Cardiac septum (tissue), 1 donor: ENCODE data around the gene SAPCD1. TPM values are rescaled to one million over a fixed set of nuclear protein-coding genes. Genes with fewer than 3 reads are reported as not detected.

Source experiments
- DNase-seq: peaks from one replicate; pipeline ENCODE4 v3.0.0-alpha.2; 2020; ENCODE audit warnings: low spot score
- intact Hi-C: fragments of 100-400 bp; cut with DNase I; formaldehyde crosslinking; loops from one replicate; pipeline ENCODE4 v1.14.0; 2022
- total RNA-seq: library from RNA; stranded (reverse); fragmentation: NEBNext Ultra II Directional; extraction: Animal tissue kit (Norgen Biotek cat#: 25700); gene quantifications from one replicate; pipeline ENCODE4 v1.2.1, GENCODE V29; 2021
- donor health status: DM: no; HTN: no; CAD: no.

Gene SAPCD1
- total RNA-seq, 1 donor from 2014 or later: 0.86 TPM

- no peak for DNase-seq
- intact Hi-C loops: no loop called here
Observed at GRCh38 chr6:31742894-31743293, 19.6 kb upstream of the SAPCD1 start.

GRCh38 chr6:31744422-31744821 is 18.0 kb upstream of the SAPCD1 start:
- intact Hi-C loops: no loop called here
- DNase-seq: no peak

- intact Hi-C loops: no loop called here
- no peak for DNase-seq
Observed at GRCh38 chr6:31749301-31750036, 13.0 kb upstream of the SAPCD1 start.

DNA sequence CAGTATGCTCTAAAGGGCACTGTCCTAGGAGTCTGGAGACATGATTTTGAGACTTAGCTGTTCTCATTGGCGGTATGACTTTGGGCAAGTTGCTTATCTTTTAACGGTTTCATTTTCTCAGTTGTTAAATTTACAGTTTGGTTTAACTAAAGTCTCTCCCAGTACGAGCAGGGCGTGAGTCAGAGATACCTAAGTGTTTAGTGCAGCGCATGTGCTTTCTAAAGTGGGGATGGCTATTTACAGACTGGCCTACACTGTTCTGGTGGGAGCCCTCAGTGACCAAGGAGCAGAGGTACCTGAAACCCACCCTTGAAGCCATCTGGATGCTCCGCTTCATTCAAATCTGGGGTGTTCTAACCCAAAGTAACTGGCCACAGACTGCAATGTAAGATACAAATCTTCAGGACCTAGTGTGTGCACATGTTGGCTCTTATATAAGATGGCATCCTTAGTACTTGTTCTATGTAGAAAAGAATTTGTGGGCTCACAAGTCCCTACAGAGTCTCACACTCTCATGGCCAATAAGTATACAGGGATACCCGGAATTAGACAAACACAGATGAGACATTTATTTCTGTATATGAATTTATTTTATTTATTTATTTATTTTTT is 11.9 kb upstream of the SAPCD1 start:
- intact Hi-C loops: no loop called here
- no peak for DNase-seq

GRCh38 chr6:31752739-31753319 is 9.6 kb upstream of the SAPCD1 start:
- intact Hi-C loops: no loop called here
- DNase-seq: no peak

- intact Hi-C loops: no loop called here
- DNase-seq: no peak
Observed at GRCh38 chr6:31758281-31758680, 4.2 kb upstream of the SAPCD1 start.

GRCh38 chr6:31760790-31761189 is 1.7 kb upstream of the SAPCD1 start:
- DNase-seq: no peak

DNA sequence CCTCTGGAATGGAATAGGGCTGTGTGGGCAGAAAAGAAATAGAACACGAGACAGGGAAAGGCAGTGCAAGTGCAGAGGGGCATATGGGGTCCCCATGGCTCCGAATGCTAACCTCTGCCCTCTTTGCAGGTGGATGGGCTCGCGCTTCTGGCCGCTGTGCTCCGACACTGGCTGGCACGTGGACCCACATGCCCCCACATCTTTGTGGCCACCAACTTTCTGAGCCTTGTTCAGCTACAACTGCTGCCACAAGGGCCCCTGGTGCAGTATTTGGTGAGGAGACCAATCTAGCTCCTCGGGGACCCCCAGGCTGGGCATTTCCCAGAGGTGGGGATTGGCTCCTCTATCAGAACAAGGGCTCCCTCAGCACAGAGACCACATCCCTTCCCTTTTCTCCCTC is 1.1 kb upstream of the SAPCD1 start:
- no peak for DNase-seq
- intact Hi-C loops: loop anchor here (5.0 kb wide), 1 partner anchor 34 kb away; the partner anchor contains the start of gene DDAH2

More at GRCh38 chr6:31760790-31761189, 1.7 kb upstream of the SAPCD1 start:
- intact Hi-C loops: loop anchor here (5.0 kb wide), 1 partner anchor 33 kb away; the partner anchor contains the start of gene DDAH2

GRCh38 chr6:31762878-31763618 is 592 bp downstream of the SAPCD1 start:
- DNase-seq: no peak
- intact Hi-C loops: loop anchor here (5.0 kb wide), 1 partner anchor 36 kb away; the partner anchor contains the start of gene DDAH2

GRCh38 chr6:31763619-31763940 is 1.1 kb downstream of the SAPCD1 start:
- no peak for DNase-seq
- intact Hi-C loops: loop anchor here (5.0 kb wide), 1 partner anchor 36 kb away; the partner anchor contains the start of gene DDAH2

DNA sequence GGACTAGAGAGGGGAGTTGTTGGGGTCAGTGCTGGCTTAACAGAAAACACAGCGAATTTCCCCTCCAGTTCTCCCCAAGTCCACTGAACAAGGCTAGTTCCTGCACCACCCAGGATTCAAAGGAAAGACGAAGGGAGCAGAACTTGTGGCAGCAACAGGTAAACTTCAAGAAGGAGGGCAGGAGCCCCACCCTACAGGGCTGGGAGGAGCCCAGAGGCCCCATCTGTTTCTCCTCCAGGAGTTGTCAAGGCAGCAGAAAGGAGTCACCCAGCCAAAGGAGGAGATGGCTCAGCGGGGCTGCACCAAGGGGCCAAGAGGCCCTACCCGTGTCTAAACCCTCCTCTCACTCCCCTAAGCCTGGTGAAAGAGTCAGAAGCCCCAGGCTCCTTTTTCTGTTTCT is 1.7 kb downstream of the SAPCD1 start:
- intact Hi-C loops: loop anchor here (5.0 kb wide), 1 partner anchor 37 kb away; the partner anchor contains the start of gene DDAH2
- DNase-seq: no peak

- DNase-seq: no peak
- intact Hi-C loops: no loop called here
Observed at GRCh38 chr6:31765559-31765909, 3.1 kb downstream of the SAPCD1 start.

GRCh38 chr6:31765910-31766794 is 3.7 kb downstream of the SAPCD1 start:
- intact Hi-C loops: loop anchor here (2.0 kb wide), 1 partner anchor 85 kb away; the partner anchor contains the start of gene LY6G5C

DNA sequence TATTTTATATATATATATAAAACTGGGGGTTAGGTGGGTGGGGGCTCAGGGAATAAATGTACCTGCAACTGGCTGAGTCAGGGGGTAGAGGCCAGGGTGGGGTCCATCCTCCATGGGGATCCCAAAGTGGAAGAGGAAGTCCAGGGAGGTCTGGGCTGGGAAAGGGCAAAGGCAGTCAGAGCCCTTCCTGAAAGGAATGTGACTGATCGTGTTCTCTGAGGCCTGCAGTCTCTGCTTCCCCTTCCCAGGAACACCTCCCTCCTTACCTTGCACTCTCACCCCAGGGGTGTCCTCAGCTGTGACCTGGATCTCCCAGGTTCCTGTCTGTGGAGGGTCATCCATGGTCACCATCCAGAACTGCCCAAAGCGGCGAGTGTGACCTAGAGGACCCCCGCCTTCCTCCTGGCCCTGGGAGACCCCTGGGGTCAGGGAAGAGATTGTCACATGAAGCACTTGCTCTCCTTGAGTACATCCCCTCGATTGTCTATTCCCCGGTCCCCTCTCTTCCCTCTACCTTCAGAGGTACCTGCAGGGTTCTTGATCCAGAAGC is 4.7 kb downstream of the SAPCD1 start:
- intact Hi-C loops: loop anchor here (2.0 kb wide), 1 partner anchor 86 kb away; the partner anchor contains the start of gene LY6G5C
- no peak for DNase-seq

More at GRCh38 chr6:31765910-31766794, 3.7 kb downstream of the SAPCD1 start:
- DNase-seq: no peak

DNA sequence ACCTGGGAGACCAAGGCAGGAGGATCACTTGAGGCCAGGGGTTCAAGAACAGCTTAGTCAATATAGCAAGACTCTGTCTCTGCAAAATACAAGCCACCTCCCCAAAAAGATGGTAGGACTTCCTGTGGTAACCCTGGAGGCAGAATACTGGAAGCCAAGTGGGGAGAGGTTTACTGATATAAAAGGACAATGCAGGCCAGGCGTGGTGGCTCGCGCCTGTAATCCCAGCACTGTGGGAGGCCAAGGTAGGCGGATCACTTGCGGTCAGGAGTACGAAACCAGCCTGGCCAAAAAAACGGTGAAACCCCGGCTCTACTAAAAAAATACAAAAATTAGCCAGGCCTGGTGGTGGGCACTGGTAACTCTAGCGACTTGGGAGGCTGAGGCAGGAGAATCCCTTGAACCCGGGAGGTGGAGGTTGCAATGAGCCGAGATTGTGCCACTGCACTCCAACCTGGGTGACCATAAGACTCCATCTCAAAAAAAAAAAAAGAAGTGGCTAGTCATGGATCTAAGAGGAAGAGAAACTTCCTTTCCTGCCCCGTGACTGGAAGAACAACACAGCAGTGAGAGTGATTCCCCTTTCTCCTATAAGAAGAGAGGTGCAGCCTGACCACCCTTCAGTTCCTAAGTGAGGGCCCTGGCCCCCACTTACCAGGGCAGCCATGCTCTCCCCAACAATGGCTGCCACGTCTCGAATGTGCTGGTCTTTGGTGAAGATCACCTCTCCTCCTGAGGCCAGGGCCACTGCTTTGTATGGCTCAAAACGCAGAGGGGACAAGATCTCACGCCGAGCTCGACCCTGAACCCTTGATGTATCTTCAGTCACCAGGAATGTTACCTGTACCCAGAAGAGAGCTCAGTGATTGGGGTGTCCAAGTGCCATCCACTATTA is 6.2 kb downstream of the SAPCD1 start:
- no peak for DNase-seq
- intact Hi-C loops: no loop called here

DNA sequence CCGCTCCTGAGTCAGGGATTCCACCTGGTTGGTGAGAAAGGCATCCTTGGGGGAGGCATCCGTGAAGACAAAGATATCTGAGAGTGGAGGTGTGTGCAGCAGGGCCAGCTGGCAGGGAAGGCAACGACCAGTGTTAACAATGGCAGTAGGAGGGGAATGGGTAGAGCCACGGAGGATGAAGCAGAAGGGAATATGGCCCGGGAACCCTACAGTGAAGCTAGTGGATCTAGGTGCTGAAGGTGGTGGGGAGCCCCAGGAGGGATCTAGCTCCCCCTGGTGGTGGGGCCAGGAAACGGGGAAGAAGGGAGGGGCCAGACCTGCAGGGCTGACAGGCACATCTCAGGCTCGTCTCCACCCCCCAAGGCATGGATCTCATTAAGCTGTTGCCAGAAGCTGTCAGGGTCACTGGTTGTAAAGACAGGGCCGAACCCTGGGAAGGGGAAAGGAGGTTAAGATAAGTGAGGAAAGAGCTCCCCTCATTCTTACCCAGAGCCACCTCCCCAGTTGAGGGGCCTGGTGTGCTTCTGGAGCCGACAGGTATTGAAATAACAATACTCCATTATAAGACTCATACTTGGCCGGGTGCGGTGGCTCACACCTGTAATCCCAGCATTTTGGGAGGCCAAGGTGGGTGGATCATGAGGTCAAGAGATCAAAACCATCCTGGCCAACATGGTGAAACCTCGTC is 7.4 kb downstream of the SAPCD1 start:
- intact Hi-C loops: no loop called here
- peak; percentile 94 for DNase-seq

GRCh38 chr6:31770860-31771259 is 8.4 kb downstream of the SAPCD1 start:
- intact Hi-C loops: no loop called here
- DNase-seq: no peak
